ENCODE results near the gene ZNF135. TPM values are rescaled to one million over a fixed set of nuclear protein-coding genes. Genes with fewer than 3 reads are reported as not detected.

The ZNF135 gene
- total and polyA plus RNA-seq, 2 donors (not counting 3 experiments of a cell fraction or from before 2014, with no cell fraction given): 1.2 to 1.5 TPM

- H3K36me3 ChIP-seq (ENCODE audit: control insufficient read depth in 2 of 2, extremely low read depth in 1 of 2, insufficient read depth in 2 of 2, low read length in 2 of 2): no peaks in the 10 kb centered on the region
- DNase-seq (ENCODE audit: low read depth, low spot score) (no peak), FAIRE-seq (no peak)
- no peaks in the 10 kb centered on the region for H4K20me1 ChIP-seq (replicated peaks; ENCODE audit: control insufficient read depth, extremely low read depth, insufficient read depth, low read length)
- no peak overlapping the region for H2AFZ ChIP-seq (ENCODE audit: low read depth, low read length)
- ChIA-PET CTCF (no interaction called here), POLR2A (no interaction called here)
- H3K79me2 ChIP-seq (ENCODE audit: control insufficient read depth, insufficient read depth, low read length): no peaks in the 10 kb centered on the region
- TF ChIP-seq CTCF (IDR thresholded peaks at IDR 0.05; ENCODE audit: extremely low read depth in 1 of 2, insufficient read depth in 1 of 2, low read depth in 1 of 2, low read length in 2 of 2) (no peak), JUN (IDR thresholded peaks at IDR 0.05; ENCODE audit: borderline replicate concordance, insufficient read depth, insufficient read length, low read depth) (no peak), MYC (IDR thresholded peaks at IDR 0.05; ENCODE audit: low read depth, low read length) (no peak), POLR2AphosphoS5 (IDR thresholded peaks at IDR 0.05; ENCODE audit: insufficient read depth, low read depth, low read length) (no peak), MAX (IDR thresholded peaks at IDR 0.05; ENCODE audit: insufficient read depth, insufficient read length) (no peak), FOS (IDR thresholded peaks at IDR 0.05; ENCODE audit: borderline replicate concordance, insufficient read depth, low read length) (no peak), EZH2 (IDR thresholded peaks at IDR 0.05; ENCODE audit: borderline replicate concordance, low read depth, low read length, severe bottlenecking) (no peak), POLR2A (IDR thresholded peaks at IDR 0.05; ENCODE audit: low read depth, low read length) (no peak), GATA2 (IDR thresholded peaks at IDR 0.05; ENCODE audit: insufficient read depth, insufficient read length, low read depth, low read length) (no peak)
- H3K27ac ChIP-seq (ENCODE audit: insufficient read depth, low read depth, low read length): no peak overlapping the region
- H3K9me1 ChIP-seq (replicated peaks; ENCODE audit: control insufficient read depth, extremely low read depth, insufficient read depth, low read length): no peaks in the 10 kb centered on the region
- no peak overlapping the region for H3K4me3 ChIP-seq (replicated peaks in 1 of 3; ENCODE audit: insufficient read depth in 1 of 3, low read depth in 1 of 3, low read length in 3 of 3)
- H3K9me3 ChIP-seq (replicated peaks; ENCODE audit: control insufficient read depth, insufficient read depth, low read length): no peaks in the 10 kb centered on the region
- no peak overlapping the region for H3K4me2 ChIP-seq (ENCODE audit: insufficient read depth, low read length)
- no peaks in the 10 kb centered on the region for H3K27me3 ChIP-seq (ENCODE audit: control insufficient read depth in 2 of 2, insufficient read depth in 2 of 2, low read length in 2 of 2)
- H3K9ac ChIP-seq (replicated peaks; ENCODE audit: extremely low read depth, insufficient read depth, low read length): no peak overlapping the region
- no peaks in the 10 kb centered on the region for H3K4me1 ChIP-seq (ENCODE audit: control insufficient read depth, extremely low read depth, insufficient read depth, low read length)
- BruUV-seq (replicated peaks): no TSS peak
- intact Hi-C loops (cut with micrococcal nuclease): no loop called here
- dilution Hi-C loops (cut with MboI; ENCODE audit: extremely low pct_ligation_motif_present, low sequenced_read_pairs): no loop called here
Observed at GRCh38 chr19:58107778-58108545, 48.9 kb downstream of the ZNF135 start.
